DMS153 treated with DMSO at 0.1 percent for 48 hours (cell line): ENCODE measurements around the gene DPT.

ENCODE experiments used
- DNase-seq: peaks from one replicate; lab custom pipeline; 2025; ENCODE audit not compliant: unreplicated experiment; lab: John Stamatoyannopoulos, UW

Gene DPT

GRCh38 chr1:168706391-168706992, 22.5 kb downstream of the DPT start:
- no peak for DNase-seq

- DNase-seq, result no peak
Measured at GRCh38 chr1:168700575-168701268, 28.3 kb downstream of the DPT start.

GRCh38 chr1:168698453-168698852, 30.6 kb downstream of the DPT start:
- DNase-seq, result no peak

GRCh38 chr1:168697356-168698126, 31.5 kb downstream of the DPT start:
- DNase-seq, result no peak

- DNase-seq, result no peak
Measured at GRCh38 chr1:168696125-168696760, 32.8 kb downstream of the DPT start.

GRCh38 chr1:168693872-168694238, 35.2 kb downstream of the DPT start:
- DNase-seq, result no peak

GRCh38 chr1:168693197-168693871, 35.7 kb downstream of the DPT start:
- no peak for DNase-seq

GRCh38 chr1:168692472-168692871, 36.5 kb downstream of the DPT start:
- no peak for DNase-seq

- DNase-seq, result no peak
Measured at GRCh38 chr1:168691541-168691940, 37.5 kb downstream of the DPT start.

- no peak for DNase-seq
Measured at GRCh38 chr1:168689726-168690602, 39.0 kb downstream of the DPT start.

GRCh38 chr1:168689327-168689657, 39.7 kb downstream of the DPT start:
- no peak for DNase-seq

- DNase-seq, result peak; percentile 87
Measured at GRCh38 chr1:168688644-168689326, 40.2 kb downstream of the DPT start.

- no peak for DNase-seq
Measured at GRCh38 chr1:168687816-168688215, 41.2 kb downstream of the DPT start.

GRCh38 chr1:168686666-168687065, 42.3 kb downstream of the DPT start:
- DNase-seq, result no peak

GRCh38 chr1:168683871-168684270, 45.1 kb downstream of the DPT start:
- DNase-seq, result no peak

- DNase-seq, result no peak
Measured at GRCh38 chr1:168676861-168677260, 52.1 kb downstream of the DPT start.

- DNase-seq, result no peak
Measured at GRCh38 chr1:168676029-168676812, 52.8 kb downstream of the DPT start.

GRCh38 chr1:168673974-168674683, 54.9 kb downstream of the DPT start:
- no peak for DNase-seq
